GM18951 (cell line): ENCODE measurements around the gene SLC66A3.
"Not testable (repeated sequence)": the region's sequence is repeated elsewhere in the genome, so short reads cannot be mapped to it uniquely, and the experiment has no call there.

Experiments used
- POLR2A ChIP-seq: IDR thresholded peaks from 4 replicates; pipeline ENCODE4 v1.6.1; 2011; ENCODE audit warnings: mild to moderate bottlenecking; ENCODE audit not compliant: insufficient read length, insufficient read depth; ENCODE audit errors: extremely low read depth
- in situ Hi-C: fragments of 300-500 bp; cut with MboI; formaldehyde crosslinking; loops from one replicate; pipeline ENCODE4 v1.12.0; 2022; ENCODE audit warnings: low sequenced_read_pairs, mixed read lengths, inconsistent platforms; ENCODE audit not compliant: unreplicated experiment

SLC66A3 gene

GRCh38 chr2:11160731-11161455, 5.6 kb downstream of the SLC66A3 start:
- in situ Hi-C loops = no loop called here
- TF ChIP-seq POLR2A = peak; percentile 30

DNA sequence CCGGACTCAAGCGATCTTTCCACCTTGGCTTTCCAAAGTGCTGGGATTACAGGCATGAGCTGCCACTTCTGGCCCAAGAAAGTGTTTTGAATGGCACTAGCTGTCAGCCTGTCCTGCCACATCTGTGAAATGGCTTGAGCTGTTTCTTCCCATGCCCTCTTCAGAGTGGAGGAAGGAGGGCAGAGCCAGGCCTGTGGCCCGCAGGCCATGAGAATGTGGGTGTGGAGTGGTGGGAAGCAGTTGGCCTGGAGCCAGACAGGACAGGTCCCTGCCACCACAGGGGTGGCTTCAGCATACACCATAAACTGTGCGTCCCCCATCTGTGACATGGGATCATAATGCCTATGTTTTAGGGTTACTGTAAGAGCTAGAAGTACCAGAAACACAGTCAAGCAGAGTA, 6.5 kb downstream of the SLC66A3 start:
- TF ChIP-seq POLR2A = no peak
- in situ Hi-C loops = no loop called here

DNA sequence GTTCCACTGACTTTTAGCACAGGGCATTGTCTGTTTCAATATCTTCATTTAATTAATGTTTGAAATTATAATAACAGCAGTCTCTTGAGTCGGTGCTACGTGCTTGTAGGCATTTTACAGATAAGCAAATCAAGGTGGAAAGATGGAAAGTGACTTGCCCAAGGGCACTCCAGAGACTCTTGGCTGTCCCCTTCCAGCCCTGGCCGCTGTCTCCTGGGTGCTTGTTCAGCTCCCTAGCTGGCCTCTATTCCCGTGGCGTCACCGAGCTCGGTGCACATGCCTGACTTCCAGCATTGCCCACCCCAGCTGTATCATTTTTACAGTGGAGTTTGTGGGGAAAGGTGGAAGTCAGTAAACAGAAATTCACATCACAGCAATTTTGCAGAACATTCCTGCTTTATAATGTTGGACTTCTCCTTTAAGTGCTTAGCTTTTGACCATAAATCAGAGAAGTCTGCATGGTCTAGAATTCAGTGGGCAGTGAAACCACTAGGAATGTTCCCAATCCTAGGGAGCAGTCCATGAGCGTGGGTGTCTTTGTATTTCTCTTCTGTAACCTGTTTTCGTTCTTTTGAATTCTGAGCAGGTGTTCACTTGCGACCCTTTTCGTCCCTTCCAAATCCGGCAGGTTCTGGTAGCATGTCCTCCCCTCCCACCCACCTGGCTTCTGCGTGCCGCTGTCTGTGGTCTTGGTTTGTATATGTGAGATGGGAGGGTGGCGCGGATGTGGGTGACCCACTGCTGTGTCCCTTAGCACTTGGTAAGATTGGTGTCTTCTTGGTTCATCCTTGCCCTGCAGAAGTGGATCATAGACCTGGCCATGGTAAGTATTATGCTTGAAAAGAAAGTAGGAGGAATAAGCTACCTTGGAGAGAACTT, 8.4 kb downstream of the SLC66A3 start:
- in situ Hi-C loops = no loop called here
- TF ChIP-seq POLR2A = no peak

DNA sequence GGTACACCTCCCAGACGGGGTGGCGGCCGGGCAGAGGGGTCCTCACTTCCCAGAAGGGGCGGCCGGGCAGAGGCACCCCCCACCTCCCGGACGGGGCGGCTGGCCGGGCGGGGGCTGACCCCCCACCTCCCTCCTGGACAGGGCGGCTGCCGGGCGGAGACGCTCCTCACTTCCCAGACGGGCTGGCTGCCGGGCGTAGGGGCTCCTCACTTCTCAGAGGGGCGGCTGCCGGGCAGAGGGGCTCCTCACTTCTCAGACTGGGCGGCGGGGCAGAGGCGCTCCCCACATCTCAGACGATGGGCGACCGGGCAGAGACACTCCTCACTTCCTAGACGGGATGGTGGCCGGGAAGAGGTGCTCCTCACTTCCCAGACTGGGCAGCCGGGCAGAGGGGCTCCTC, 9.8 kb downstream of the SLC66A3 start:
- in situ Hi-C loops = not testable (repeated sequence)

DNA sequence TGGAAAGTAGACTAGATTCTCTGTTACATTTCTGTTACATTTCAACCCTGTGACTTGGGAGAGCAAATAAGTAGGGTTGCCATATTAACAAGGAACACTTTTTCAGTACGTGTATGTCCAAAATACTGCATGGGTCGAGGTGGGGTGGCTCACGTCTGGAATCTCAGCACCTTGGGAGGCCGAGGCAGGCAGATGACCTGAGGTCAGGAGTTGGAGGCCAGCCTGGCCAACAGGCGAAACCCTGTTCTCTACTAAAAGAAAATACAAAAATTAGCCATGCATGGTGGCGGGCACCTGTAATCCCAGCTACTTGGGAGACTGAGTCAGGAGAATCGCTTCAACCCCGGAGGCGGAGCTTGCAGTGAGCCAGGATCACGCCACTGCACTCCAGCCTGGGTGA, 11.2 kb downstream of the SLC66A3 start:
- TF ChIP-seq POLR2A = no peak

DNA sequence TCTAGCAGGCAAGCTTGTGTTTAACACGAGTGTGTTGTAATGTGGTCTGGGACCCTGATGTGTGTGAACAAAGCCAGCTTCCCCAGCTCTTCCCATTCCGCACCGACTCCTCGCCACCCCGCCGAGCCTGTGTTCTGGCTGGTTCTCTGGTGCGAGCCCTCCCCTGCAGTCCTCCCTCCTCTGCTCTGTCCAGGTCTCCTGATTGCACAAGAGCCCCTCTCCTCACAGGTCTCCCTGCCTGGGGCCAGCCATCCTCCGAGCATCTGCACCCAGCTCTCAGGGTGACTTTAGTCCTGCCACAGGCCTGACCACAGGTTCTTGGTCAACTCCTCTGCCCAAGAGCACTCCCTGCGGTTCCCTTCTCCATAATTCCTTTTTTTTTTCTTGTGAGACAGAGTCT, 13.2 kb downstream of the SLC66A3 start:
- in situ Hi-C loops = no loop called here
- TF ChIP-seq POLR2A = no peak

More for the DNA sequence above, 11.2 kb downstream of the SLC66A3 start:
- in situ Hi-C loops = no loop called here

DNA sequence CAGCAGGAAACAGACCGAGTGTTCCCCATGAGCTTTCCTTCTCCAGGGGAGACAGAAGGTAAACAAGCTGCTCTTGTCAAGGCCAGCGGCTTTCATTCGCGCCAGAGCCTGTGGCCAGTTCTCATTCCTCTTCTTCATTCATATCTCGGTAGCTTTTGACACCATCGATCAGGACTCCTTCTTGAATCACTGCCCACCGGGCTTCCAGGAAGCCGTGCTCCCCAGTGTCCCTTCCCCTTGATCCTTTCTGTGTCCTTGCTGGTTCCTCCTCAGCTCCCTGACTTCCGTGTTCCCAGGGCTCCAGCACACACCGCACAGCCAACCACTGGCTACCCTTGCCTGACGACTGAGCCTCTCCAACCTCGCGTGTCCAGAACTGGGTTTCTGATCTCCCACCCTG, 14.1 kb downstream of the SLC66A3 start:
- in situ Hi-C loops = no loop called here
- no peak for TF ChIP-seq POLR2A

GRCh38 chr2:11174222-11174621, 19.0 kb downstream of the SLC66A3 start:
- no peak for TF ChIP-seq POLR2A
- in situ Hi-C loops = no loop called here

GRCh38 chr2:11175293-11175795, 20.1 kb downstream of the SLC66A3 start:
- in situ Hi-C loops = no loop called here
- TF ChIP-seq POLR2A = no peak

DNA sequence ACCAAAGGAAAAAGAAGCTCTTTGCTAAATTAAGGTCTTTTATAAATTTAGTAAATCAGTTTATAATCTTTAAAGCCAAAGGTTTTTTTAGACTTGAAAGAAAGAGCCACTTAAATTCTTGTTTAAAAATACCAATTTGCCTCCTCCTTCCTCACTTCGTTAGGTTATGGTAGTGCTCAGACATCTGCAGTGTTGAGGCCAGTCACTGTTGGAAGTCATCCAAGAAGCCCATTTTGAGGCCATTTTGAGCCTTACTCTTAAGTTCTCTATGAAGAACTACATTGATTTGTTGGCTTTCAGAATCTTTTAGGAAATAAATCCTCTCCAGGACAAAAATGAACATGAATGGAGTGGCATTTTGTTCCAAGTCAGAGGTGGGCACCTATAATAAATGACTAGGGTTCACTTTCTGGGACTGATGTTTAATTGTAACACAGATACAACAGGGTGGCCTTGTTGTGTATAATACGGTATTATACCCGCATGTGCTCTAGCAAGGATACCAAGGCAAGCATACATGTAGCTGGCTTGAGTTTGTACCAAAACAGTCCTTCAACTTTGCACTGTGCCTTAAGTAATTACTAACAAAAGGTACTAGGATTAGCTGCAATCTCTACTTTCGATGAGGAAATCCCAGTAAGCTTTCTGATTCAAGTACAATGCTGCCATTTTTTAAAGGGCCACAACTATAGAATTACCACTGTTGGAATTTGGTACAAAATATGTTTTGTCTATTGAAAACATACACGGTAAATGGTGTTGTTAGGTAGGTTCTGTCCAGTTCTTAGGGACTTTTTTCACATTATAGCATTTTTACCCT, 22.8 kb downstream of the SLC66A3 start:
- in situ Hi-C loops = no loop called here
- TF ChIP-seq POLR2A = no peak

GRCh38 chr2:11179196-11179595, 23.9 kb downstream of the SLC66A3 start:
- no peak for TF ChIP-seq POLR2A
- in situ Hi-C loops = no loop called here

DNA sequence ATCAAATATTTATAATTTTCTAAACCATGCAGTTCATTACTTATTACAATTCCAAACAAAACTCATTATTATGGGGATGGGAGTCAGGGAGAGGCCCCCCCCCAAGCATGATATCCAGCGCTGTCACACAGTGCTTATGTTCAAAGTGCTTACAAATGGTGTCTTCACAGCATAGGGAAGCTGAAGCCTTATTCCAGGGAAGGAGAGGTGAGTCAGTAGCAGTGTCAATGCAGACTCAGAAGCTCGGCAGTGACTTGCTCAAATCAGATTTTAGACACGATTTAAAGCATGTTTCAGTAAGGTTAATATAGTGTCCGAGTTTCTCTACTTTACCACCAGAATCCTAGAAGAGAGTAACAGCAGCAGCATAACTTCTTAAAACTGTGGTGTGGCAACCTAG, 24.6 kb downstream of the SLC66A3 start:
- TF ChIP-seq POLR2A = no peak
- in situ Hi-C loops = no loop called here

DNA sequence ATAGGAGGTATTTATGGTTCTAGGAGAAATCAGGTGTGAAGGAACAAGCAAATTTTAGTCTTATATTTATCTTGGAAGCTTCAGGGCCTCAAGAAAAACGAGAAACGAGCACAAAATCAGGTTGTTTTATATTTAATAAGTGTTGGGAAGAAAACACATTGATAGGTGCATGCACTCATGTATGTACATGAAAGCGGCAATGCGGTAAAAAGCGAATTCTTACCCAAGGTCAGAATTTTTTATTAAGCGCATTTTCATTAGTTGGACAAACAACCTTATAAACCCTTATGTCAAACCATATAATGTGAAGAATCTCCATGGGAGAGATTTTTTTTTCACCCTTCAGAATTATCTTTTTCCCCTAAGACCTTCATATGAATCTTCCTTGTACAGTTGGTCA, 25.4 kb downstream of the SLC66A3 start:
- no peak for TF ChIP-seq POLR2A
- in situ Hi-C loops = no loop called here
